Measurements from ENCODE around the gene SLC8A3. TPM values are rescaled to one million over a fixed set of nuclear protein-coding genes. Genes with fewer than 3 reads are reported as not detected.

Gene SLC8A3
- total and polyA plus RNA-seq, 9 of the 15 experiments (the other 6 are each of a cell fraction or from before 2014, with no cell fraction given), result not detected

DNA sequence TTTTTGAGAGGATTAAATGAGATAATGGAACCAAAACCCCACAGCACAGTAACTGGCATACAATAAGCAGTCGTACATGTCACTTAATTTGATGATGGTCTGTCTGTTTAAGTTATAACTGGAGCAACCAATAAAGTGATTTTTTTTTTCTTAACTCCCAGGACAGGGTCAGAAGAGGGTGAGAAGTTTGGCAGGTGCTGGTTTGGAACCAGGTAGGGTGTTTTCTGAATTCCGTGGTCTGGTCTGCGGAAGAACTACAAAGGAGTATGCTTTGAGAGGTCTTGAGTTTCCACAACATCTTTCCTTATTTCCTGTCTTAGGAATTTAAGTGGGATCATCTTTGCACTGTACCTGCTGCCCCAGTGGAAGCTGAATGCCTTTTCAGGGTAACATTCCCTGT is 111.7 kb downstream of the SLC8A3 start (continued):
- TF ChIP-seq, protein P1, sequence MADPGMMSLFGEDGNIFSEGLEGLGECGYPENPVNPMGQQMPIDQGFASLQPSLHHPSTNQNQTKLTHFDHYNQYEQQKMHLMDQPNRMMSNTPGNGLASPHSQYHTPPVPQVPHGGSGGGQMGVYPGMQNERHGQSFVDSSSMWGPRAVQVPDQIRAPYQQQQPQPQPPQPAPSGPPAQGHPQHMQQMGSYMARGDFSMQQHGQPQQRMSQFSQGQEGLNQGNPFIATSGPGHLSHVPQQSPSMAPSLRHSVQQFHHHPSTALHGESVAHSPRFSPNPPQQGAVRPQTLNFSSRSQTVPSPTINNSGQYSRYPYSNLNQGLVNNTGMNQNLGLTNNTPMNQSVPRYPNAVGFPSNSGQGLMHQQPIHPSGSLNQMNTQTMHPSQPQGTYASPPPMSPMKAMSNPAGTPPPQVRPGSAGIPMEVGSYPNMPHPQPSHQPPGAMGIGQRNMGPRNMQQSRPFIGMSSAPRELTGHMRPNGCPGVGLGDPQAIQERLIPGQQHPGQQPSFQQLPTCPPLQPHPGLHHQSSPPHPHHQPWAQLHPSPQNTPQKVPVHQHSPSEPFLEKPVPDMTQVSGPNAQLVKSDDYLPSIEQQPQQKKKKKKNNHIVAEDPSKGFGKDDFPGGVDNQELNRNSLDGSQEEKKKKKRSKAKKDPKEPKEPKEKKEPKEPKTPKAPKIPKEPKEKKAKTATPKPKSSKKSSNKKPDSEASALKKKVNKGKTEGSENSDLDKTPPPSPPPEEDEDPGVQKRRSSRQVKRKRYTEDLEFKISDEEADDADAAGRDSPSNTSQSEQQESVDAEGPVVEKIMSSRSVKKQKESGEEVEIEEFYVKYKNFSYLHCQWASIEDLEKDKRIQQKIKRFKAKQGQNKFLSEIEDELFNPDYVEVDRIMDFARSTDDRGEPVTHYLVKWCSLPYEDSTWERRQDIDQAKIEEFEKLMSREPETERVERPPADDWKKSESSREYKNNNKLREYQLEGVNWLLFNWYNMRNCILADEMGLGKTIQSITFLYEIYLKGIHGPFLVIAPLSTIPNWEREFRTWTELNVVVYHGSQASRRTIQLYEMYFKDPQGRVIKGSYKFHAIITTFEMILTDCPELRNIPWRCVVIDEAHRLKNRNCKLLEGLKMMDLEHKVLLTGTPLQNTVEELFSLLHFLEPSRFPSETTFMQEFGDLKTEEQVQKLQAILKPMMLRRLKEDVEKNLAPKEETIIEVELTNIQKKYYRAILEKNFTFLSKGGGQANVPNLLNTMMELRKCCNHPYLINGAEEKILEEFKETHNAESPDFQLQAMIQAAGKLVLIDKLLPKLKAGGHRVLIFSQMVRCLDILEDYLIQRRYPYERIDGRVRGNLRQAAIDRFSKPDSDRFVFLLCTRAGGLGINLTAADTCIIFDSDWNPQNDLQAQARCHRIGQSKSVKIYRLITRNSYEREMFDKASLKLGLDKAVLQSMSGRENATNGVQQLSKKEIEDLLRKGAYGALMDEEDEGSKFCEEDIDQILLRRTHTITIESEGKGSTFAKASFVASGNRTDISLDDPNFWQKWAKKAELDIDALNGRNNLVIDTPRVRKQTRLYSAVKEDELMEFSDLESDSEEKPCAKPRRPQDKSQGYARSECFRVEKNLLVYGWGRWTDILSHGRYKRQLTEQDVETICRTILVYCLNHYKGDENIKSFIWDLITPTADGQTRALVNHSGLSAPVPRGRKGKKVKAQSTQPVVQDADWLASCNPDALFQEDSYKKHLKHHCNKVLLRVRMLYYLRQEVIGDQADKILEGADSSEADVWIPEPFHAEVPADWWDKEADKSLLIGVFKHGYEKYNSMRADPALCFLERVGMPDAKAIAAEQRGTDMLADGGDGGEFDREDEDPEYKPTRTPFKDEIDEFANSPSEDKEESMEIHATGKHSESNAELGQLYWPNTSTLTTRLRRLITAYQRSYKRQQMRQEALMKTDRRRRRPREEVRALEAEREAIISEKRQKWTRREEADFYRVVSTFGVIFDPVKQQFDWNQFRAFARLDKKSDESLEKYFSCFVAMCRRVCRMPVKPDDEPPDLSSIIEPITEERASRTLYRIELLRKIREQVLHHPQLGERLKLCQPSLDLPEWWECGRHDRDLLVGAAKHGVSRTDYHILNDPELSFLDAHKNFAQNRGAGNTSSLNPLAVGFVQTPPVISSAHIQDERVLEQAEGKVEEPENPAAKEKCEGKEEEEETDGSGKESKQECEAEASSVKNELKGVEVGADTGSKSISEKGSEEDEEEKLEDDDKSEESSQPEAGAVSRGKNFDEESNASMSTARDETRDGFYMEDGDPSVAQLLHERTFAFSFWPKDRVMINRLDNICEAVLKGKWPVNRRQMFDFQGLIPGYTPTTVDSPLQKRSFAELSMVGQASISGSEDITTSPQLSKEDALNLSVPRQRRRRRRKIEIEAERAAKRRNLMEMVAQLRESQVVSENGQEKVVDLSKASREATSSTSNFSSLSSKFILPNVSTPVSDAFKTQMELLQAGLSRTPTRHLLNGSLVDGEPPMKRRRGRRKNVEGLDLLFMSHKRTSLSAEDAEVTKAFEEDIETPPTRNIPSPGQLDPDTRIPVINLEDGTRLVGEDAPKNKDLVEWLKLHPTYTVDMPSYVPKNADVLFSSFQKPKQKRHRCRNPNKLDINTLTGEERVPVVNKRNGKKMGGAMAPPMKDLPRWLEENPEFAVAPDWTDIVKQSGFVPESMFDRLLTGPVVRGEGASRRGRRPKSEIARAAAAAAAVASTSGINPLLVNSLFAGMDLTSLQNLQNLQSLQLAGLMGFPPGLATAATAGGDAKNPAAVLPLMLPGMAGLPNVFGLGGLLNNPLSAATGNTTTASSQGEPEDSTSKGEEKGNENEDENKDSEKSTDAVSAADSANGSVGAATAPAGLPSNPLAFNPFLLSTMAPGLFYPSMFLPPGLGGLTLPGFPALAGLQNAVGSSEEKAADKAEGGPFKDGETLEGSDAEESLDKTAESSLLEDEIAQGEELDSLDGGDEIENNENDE (IDR thresholded peaks at IDR 0.05; ENCODE audit: low read depth, low read length), result no peak
